Type B pancreatic cell (in vitro differentiated cells): Measurements from ENCODE around the gene POU2AF1. TPM values are rescaled to one million over a fixed set of nuclear protein-coding genes. Genes with fewer than 3 reads are reported as not detected.
A peak's percentile ranks its signal among the peaks of the same experiment; 100 is the strongest.

Experiments used
- DNase-seq: peaks from one replicate; pipeline ENCODE4 v3.0.0; 2021; ENCODE audit warnings: mixed read lengths; ENCODE audit not compliant: unreplicated experiment; ENCODE audit errors: extremely low spot score
- H3K27ac Mint-ChIP-seq: 2 replicates; pipeline ENCODE4 v1.8.0; 2021; ENCODE audit warnings: mild to moderate bottlenecking, mixed read lengths
- H3K27me3 Mint-ChIP-seq: 2 replicates; pipeline ENCODE4 v1.8.0; 2021; ENCODE audit warnings: mixed read lengths
- H3K36me3 Mint-ChIP-seq: 2 replicates; pipeline ENCODE4 v1.8.0; 2021; ENCODE audit warnings: mixed read lengths
- H3K4me1 Mint-ChIP-seq: one replicate; pipeline ENCODE4 v1.8.0; 2021; ENCODE audit warnings: mixed read lengths; ENCODE audit not compliant: unreplicated experiment
- H3K4me3 Mint-ChIP-seq: 2 replicates; pipeline ENCODE4 v1.8.0; 2021; ENCODE audit warnings: mild to moderate bottlenecking, mixed read lengths
- H3K9me3 Mint-ChIP-seq: 2 replicates; pipeline ENCODE4 v1.8.0; 2021; ENCODE audit warnings: mixed read lengths
- CTCF ChIP-seq: fragments of 200-600 bp; sonication (generic); conservative IDR thresholded peaks from 2 replicates; pipeline ENCODE4 v1.5.0; 2021; ENCODE audit warnings: antibody characterized with exemption, mild to moderate bottlenecking
- total RNA-seq: library from RNA; stranded (reverse); gene quantifications from 2 replicates; pipeline ENCODE4 v1.2.1, GENCODE V29; 2021; ENCODE audit warnings: low replicate concordance

The POU2AF1 gene
- total RNA-seq, 1 donor from 2014 or later, result 0.24 TPM

- Mint-ChIP-seq H3K36me3 (peaks cover 7% of the 10 kb centered on the region), H3K27ac (no peak overlapping the region), H3K9me3 (no peaks in the 10 kb centered on the region), H3K27me3 (peaks cover 7% of the 10 kb centered on the region), H3K4me1 (peaks cover 15% of the 10 kb centered on the region), H3K4me3 (no peak overlapping the region)
- DNase-seq, result no peak
- TF ChIP-seq CTCF, result no peak
Observed at GRCh38 chr11:111309215-111309915, 69.7 kb downstream of the POU2AF1 start.

- Mint-ChIP-seq H3K9me3 (no peaks in the 10 kb centered on the region), H3K36me3 (peaks cover 7% of the 10 kb centered on the region), H3K27me3 (peaks cover 7% of the 10 kb centered on the region), H3K27ac (peak overlapping the region; percentile 76), H3K4me1 (peaks cover 20% of the 10 kb centered on the region), H3K4me3 (peak overlapping the region; percentile 72)
- no peak for TF ChIP-seq CTCF
- no peak for DNase-seq
Observed at GRCh38 chr11:111308140-111308539, 70.9 kb downstream of the POU2AF1 start.

- Mint-ChIP-seq H3K9me3 (no peaks in the 10 kb centered on the region), H3K27me3 (peaks cover 7% of the 10 kb centered on the region), H3K4me1 (peaks cover 25% of the 10 kb centered on the region), H3K27ac (peak overlapping the region; percentile 76), H3K36me3 (peaks cover 7% of the 10 kb centered on the region), H3K4me3 (no peak overlapping the region)
- DNase-seq, result no peak
- no peak for TF ChIP-seq CTCF
Observed at GRCh38 chr11:111307472-111308108, 71.5 kb downstream of the POU2AF1 start.

DNA sequence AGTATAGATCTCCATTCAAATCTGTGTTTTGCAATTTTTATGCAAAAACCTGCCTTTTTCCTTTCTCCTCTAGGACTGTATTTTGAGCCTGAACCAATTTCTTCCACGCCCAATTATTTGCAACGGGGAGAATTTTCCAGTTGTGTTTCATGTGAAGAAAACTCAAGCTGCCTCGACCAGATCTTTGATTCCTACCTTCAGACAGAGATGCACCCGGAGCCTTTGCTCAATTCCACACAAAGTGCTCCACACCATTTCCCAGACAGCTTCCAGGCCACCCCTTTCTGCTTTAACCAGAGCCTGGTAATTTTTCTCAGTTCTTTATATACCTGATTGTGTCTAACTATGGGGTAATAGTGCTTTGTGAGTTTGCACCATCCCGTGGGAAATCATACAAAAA, 72.8 kb downstream of the POU2AF1 start:
- H3K4me1 Mint-ChIP-seq, result peaks cover 34% of the 10 kb centered on the region
- DNase-seq, result no peak
- H3K36me3 Mint-ChIP-seq, result peaks cover 7% of the 10 kb centered on the region
- no peaks in the 10 kb centered on the region for H3K9me3 Mint-ChIP-seq
- no peak overlapping the region for H3K27ac Mint-ChIP-seq
- no peak overlapping the region for H3K4me3 Mint-ChIP-seq
- H3K27me3 Mint-ChIP-seq, result peaks cover 7% of the 10 kb centered on the region
- TF ChIP-seq CTCF, result no peak

DNA sequence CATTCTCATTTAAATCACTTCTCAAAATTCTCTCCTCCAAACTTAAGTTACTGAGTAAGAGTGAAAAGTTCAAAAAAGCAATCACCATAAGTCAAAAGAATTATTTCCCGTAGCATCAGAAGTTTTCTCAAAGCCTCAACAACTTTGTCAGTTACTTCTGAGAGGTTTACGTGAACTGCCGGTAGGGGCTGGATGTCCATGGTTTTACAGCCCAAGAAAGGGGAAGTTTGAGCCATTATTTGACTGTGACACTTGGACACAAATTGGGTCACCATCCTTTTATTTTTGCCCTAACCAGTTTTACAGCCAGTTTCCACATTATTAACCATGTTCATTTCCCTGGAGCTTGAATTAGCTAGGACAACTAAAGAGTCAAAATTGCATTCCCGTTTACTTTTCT, 73.2 kb downstream of the POU2AF1 start:
- peaks cover 7% of the 10 kb centered on the region for H3K36me3 Mint-ChIP-seq
- no peak for TF ChIP-seq CTCF
- peaks cover 9% of the 10 kb centered on the region for H3K27me3 Mint-ChIP-seq
- H3K9me3 Mint-ChIP-seq, result no peaks in the 10 kb centered on the region
- peaks cover 34% of the 10 kb centered on the region for H3K4me1 Mint-ChIP-seq
- DNase-seq, result no peak
- H3K27ac Mint-ChIP-seq, result no peak overlapping the region
- no peak overlapping the region for H3K4me3 Mint-ChIP-seq
